ENCODE measurements around the gene THSD4. TPM values are rescaled to one million over a fixed set of nuclear protein-coding genes. Genes with fewer than 3 reads are reported as not detected.

The THSD4 gene
- total and polyA plus RNA-seq, 4 donors: 6.0 to 42.4 (median 18.5) TPM

DNA sequence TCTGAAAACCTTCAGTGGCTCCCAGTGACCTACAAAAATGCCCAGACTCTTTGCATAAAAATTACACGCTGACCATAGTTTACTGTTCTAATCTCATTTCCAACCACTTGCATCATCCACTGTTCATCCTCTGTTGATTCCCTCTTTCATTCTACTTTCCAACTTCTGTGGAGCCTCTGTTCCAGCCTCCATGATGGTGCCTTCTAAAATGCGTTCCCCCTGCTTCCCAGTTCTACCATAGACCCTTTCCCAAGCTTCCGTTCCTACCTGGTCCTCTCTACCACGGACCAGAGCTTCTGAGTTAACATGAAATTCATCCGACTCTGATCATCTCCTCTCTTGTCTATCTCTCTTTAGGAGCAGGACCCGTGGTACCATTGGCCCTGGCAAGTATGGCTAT lies 127.0 kb downstream of the THSD4 start:
- H3K27me3 ChIP-seq (ENCODE audit: control insufficient read depth in 3 of 3, insufficient read depth in 3 of 3, low read length in 2 of 3): no peaks in the 10 kb centered on the region
- no peak overlapping the region for H3K27ac ChIP-seq (ENCODE audit: low read depth in 1 of 2, low read length in 1 of 2)
- no peak overlapping the region for H3K9ac ChIP-seq (ENCODE audit: insufficient read depth in 1 of 2, low read length in 2 of 2)
- TF ChIP-seq, protein P1, sequence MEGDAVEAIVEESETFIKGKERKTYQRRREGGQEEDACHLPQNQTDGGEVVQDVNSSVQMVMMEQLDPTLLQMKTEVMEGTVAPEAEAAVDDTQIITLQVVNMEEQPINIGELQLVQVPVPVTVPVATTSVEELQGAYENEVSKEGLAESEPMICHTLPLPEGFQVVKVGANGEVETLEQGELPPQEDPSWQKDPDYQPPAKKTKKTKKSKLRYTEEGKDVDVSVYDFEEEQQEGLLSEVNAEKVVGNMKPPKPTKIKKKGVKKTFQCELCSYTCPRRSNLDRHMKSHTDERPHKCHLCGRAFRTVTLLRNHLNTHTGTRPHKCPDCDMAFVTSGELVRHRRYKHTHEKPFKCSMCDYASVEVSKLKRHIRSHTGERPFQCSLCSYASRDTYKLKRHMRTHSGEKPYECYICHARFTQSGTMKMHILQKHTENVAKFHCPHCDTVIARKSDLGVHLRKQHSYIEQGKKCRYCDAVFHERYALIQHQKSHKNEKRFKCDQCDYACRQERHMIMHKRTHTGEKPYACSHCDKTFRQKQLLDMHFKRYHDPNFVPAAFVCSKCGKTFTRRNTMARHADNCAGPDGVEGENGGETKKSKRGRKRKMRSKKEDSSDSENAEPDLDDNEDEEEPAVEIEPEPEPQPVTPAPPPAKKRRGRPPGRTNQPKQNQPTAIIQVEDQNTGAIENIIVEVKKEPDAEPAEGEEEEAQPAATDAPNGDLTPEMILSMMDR (IDR thresholded peaks at IDR 0.05; ENCODE audit: control extremely low read depth, extremely low read depth): no peak
- H3K4me3 ChIP-seq: no peak overlapping the region
- H3K9me3 ChIP-seq (ENCODE audit: control insufficient read depth in 4 of 4, insufficient read depth in 3 of 4, low read length in 3 of 4): no peaks in the 10 kb centered on the region
- peaks cover 0 to 3% (median 1%) of the 10 kb centered on the region in 4 donors for H3K36me3 ChIP-seq (ENCODE audit: control insufficient read depth in 4 of 4, insufficient read depth in 4 of 4, low read length in 4 of 4)
- 94 to 96% methylated on average over 6 of the region's 6 CpGs for WGBS, 2 donors
- ATAC-seq (ENCODE audit: insufficient read depth, low FRiP score): no peak
- peaks cover 0 to 22% (median 9%) of the 10 kb centered on the region in 5 donors for H3K4me1 ChIP-seq (ENCODE audit: control insufficient read depth in 5 of 5, insufficient read depth in 5 of 5, low read length in 5 of 5)
- DNase-seq: no peak

DNA sequence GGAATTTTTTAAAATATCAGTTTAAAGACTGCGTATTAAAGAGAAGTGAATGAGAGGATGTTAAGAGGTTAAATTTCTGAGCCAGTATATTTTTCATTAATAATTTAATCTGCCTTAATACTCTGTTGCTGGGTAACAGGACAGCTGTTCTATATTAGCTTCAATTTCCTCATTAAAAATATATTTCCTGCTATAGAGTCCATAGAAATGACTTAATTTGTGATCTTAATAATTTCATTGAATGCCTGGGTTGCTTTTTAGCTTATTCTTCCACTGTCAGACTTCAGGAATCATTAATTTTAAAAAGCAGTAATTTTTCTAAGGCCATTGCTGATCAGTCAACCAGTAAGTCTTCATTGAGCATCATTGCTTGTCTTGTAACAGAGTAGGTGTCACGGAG lies 129.0 kb downstream of the THSD4 start:
- Histone ChIP-seq H3K4me1 (ENCODE audit: control insufficient read depth in 5 of 5, insufficient read depth in 5 of 5, low read length in 5 of 5) (peaks cover 0 to 29% (median 16%) of the 10 kb centered on the region in 5 donors), H3K4me3 (no peak overlapping the region), H3K9me3 (ENCODE audit: control insufficient read depth in 4 of 4, insufficient read depth in 3 of 4, low read length in 3 of 4) (no peaks in the 10 kb centered on the region), H3K27me3 (ENCODE audit: control insufficient read depth in 3 of 3, insufficient read depth in 3 of 3, low read length in 2 of 3) (no peaks in the 10 kb centered on the region), H3K36me3 (ENCODE audit: control insufficient read depth in 4 of 4, insufficient read depth in 4 of 4, low read length in 4 of 4) (peaks cover 0 to 3% (median 1%) of the 10 kb centered on the region in 4 donors), H3K27ac (ENCODE audit: low read depth in 1 of 2, low read length in 1 of 2) (no peak overlapping the region), H3K9ac (ENCODE audit: insufficient read depth in 1 of 2, low read length in 2 of 2) (no peak overlapping the region)
- DNase-seq: no peak
- TF ChIP-seq, protein P1 (IDR thresholded peaks at IDR 0.05; ENCODE audit: control extremely low read depth, extremely low read depth): no peak
- WGBS, 2 donors: 71 to 94% methylated on average over 2 of the region's 2 CpGs
- no peak for ATAC-seq (ENCODE audit: insufficient read depth, low FRiP score)

DNA sequence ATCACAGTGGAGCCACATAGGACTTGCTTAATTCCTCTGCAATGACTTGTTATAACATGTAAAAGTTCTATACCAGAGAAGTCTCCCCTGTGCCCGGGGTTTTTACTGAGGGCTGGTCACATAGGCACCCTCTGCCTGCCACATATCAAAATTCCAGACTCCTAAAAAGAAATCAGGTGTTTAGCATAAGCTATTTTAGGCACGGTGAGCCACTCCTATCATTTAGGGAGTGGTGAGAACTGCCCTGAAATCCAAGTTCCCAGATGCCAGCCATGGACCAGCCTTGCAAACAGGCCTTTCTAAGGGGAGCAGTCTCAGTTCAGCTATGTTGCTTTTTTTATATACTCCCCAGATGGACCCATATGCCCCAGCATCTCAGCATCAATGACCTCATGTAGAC lies 130.3 kb downstream of the THSD4 start:
- Histone ChIP-seq H3K4me3 (no peak overlapping the region), H3K9ac (ENCODE audit: insufficient read depth in 1 of 2, low read length in 2 of 2) (no peak overlapping the region), H3K27me3 (ENCODE audit: control insufficient read depth in 3 of 3, insufficient read depth in 3 of 3, low read length in 2 of 3) (no peaks in the 10 kb centered on the region), H3K27ac (ENCODE audit: low read depth in 1 of 2, low read length in 1 of 2) (peak overlapping the region in 1 of 2 donors; percentile 83), H3K4me1 (ENCODE audit: control insufficient read depth in 5 of 5, insufficient read depth in 5 of 5, low read length in 5 of 5) (peaks cover 0 to 31% (median 21%) of the 10 kb centered on the region in 5 donors), H3K36me3 (ENCODE audit: control insufficient read depth in 4 of 4, insufficient read depth in 4 of 4, low read length in 4 of 4) (peaks cover 0 to 3% (median 0%) of the 10 kb centered on the region in 4 donors), H3K9me3 (ENCODE audit: control insufficient read depth in 4 of 4, insufficient read depth in 3 of 4, low read length in 3 of 4) (no peaks in the 10 kb centered on the region)
- no peak for DNase-seq
- TF ChIP-seq, protein P1 (IDR thresholded peaks at IDR 0.05; ENCODE audit: control extremely low read depth, extremely low read depth): no peak
- no peak for ATAC-seq (ENCODE audit: insufficient read depth, low FRiP score)
- WGBS, 2 donors: 86 to 90% methylated on average over 2 of the region's 2 CpGs

DNA sequence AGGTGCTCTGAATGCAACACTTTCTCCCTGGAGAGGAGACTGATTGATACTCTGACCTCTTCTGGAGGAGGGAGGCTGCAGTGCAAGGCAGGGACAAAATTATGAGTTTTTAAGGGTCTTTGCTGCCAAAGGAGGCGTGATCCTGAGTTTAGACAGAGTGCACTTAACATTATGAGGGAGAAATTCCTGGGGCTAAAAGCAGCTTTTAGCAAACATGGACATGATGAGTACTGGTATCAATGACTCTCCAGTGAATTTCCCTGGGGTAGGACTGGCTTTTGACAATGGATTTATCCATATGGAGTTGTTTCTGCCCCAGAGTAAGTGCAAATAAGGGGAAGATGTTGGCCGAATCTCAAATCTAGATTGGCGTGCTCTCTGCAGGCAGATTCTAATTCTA lies 133.1 kb downstream of the THSD4 start:
- H3K9me3 ChIP-seq (ENCODE audit: control insufficient read depth in 4 of 4, insufficient read depth in 3 of 4, low read length in 3 of 4): no peaks in the 10 kb centered on the region
- TF ChIP-seq, protein P1 (IDR thresholded peaks at IDR 0.05; ENCODE audit: control extremely low read depth, extremely low read depth): no peak
- no peaks in the 10 kb centered on the region for H3K27me3 ChIP-seq (ENCODE audit: control insufficient read depth in 3 of 3, insufficient read depth in 3 of 3, low read length in 2 of 3)
- H3K4me1 ChIP-seq (ENCODE audit: control insufficient read depth in 5 of 5, insufficient read depth in 5 of 5, low read length in 5 of 5): peaks cover 0 to 47% (median 25%) of the 10 kb centered on the region in 5 donors
- no peak overlapping the region for H3K9ac ChIP-seq (ENCODE audit: insufficient read depth in 1 of 2, low read length in 2 of 2)
- ATAC-seq (ENCODE audit: insufficient read depth, low FRiP score) (no peak), DNase-seq (peak; percentile 46 to 82 (median 70))
- 71 to 82% methylated on average over 3 of the region's 3 CpGs for WGBS, 2 donors
- H3K27ac ChIP-seq (ENCODE audit: low read depth in 1 of 2, low read length in 1 of 2): no peak overlapping the region
- H3K4me3 ChIP-seq: no peak overlapping the region
- H3K36me3 ChIP-seq (ENCODE audit: control insufficient read depth in 4 of 4, insufficient read depth in 4 of 4, low read length in 4 of 4): peaks cover 0 to 3% (median 0%) of the 10 kb centered on the region in 4 donors

Data from lung (tissue), 12 donors.